Ascending aorta (tissue), 2 donors: ENCODE results near the gene MAPRE3. TPM values are rescaled to one million over a fixed set of nuclear protein-coding genes. Genes with fewer than 3 reads are reported as not detected.

Experiments used
- DNase-seq, 2 donors: peaks; one replicate each; pipeline ENCODE4 v3.0.0-alpha.2; 2019; ENCODE audit warnings: low spot score in 2 of 2
- H3K27ac ChIP-seq, 2 donors: fragments of 200-600 bp; sonication (generic); one replicate each; pipeline ENCODE4 v1.5.1; 2016 to 2017; ENCODE audit warnings: mild to moderate bottlenecking in 1 of 2
- H3K27me3 ChIP-seq: fragments of 200-600 bp; sonication (generic); one replicate; pipeline ENCODE4 v1.5.1; 2017
- H3K36me3 ChIP-seq, 2 donors: fragments of 200-600 bp; sonication (generic); one replicate each; pipeline ENCODE4 v1.5.1; 2016
- H3K4me1 ChIP-seq, 2 donors: fragments of 200-600 bp; sonication (generic); one replicate each; pipeline ENCODE4 v1.5.1; 2016 to 2017; ENCODE audit warnings: mild to moderate bottlenecking in 1 of 2
- H3K4me3 ChIP-seq, 2 donors: fragments of 200-600 bp; sonication (generic); one replicate each; pipeline ENCODE4 v1.5.1; 2016 to 2017; ENCODE audit warnings: mild to moderate bottlenecking in 1 of 2
- H3K9me3 ChIP-seq, 2 donors: fragments of 200-600 bp; sonication (generic); one replicate each; pipeline ENCODE4 v1.5.1; 2016
- CTCF ChIP-seq, 3 experiments: fragments of 200-600 bp in 2 of 3; fragments of 450-650 bp in 1 of 3; sonication (generic) in 2 of 3; IDR thresholded peaks; one replicate each; pipeline ENCODE4 v1.5.1; 2016 to 2019; ENCODE audit warnings: antibody characterized with exemption in 3 of 3, mild to moderate bottlenecking in 1 of 3, moderate library complexity in 1 of 3
- intact Hi-C: fragments of 100-400 bp; cut with DNase I; formaldehyde crosslinking; loops from one replicate; pipeline ENCODE4 v1.15.1; 2023
- total RNA-seq: library from RNA; depleted of rRNA; stranded (reverse); fragments of >200 nt; gene quantifications from one replicate; pipeline ENCODE4 v1.1.0, GENCODE V29; 2016

MAPRE3 gene
- total RNA-seq, 1 donor from 2014 or later = 18.9 TPM

DNA sequence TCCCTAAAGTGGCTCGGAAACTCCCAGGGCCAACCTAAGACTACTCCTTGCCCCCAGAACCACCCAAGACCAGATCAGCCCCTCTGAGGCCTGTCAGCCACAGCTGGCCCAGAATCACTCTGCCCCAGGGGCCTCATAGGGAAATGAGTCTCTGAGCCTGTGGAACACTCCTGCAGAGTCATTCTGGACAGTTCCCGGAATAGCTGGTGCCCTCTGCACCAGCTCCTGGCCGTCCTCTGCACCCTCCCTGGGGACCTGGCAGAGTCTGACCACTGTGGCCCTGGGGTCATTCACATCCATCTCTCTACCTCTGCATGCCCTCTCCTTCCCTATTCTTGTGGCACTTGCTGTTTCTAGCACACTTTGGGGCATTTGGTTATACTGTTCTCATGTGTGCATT, 47.7 kb downstream of the MAPRE3 start:
- intact Hi-C loops = loop anchor here (10.0 kb wide), 1 partner anchor 173 kb away; the partner anchor contains the start of gene DPYSL5
- no peaks in the 10 kb centered on the region for H3K9me3 ChIP-seq
- peaks cover 0 to 6% of the 10 kb centered on the region in 2 donors for H3K36me3 ChIP-seq
- H3K4me1 ChIP-seq = peaks cover 0 to 2% of the 10 kb centered on the region in 2 donors
- no peak overlapping the region for H3K27ac ChIP-seq
- no peak for DNase-seq
- H3K27me3 ChIP-seq = no peaks in the 10 kb centered on the region
- no peak for TF ChIP-seq CTCF (IDR thresholded peaks at IDR 0.05)
- H3K4me3 ChIP-seq = no peak overlapping the region

DNA sequence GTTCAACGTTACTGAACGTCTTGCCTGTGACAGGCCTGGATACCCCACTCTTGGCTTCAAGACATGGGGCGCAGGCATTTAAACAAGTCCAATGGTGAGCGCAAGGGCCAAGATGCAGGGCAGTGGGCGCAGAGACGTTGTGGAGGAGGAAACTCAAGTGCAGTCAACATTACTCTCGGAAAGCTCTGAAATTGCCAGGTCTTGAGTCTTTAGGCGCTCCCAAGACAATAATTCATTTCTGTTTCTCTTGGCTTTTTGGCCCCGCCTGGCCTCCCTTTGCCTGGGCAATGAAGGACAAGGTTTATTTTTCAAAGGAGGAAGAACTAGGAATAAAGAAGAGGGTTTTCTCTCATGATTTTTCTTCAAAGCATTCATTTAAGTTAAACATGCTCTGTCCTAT, 49.0 kb downstream of the MAPRE3 start:
- H3K4me3 ChIP-seq = no peak overlapping the region
- no peaks in the 10 kb centered on the region for H3K9me3 ChIP-seq
- intact Hi-C loops = loop anchor here (10.0 kb wide), 1 partner anchor 175 kb away; the partner anchor contains the start of gene DPYSL5
- no peaks in the 10 kb centered on the region for H3K27me3 ChIP-seq
- H3K4me1 ChIP-seq = peaks cover 0 to 2% of the 10 kb centered on the region in 2 donors
- H3K27ac ChIP-seq = no peak overlapping the region
- DNase-seq = no peak
- peaks cover 9 to 18% of the 10 kb centered on the region in 2 donors for H3K36me3 ChIP-seq
- no peak for TF ChIP-seq CTCF (IDR thresholded peaks at IDR 0.05)

DNA sequence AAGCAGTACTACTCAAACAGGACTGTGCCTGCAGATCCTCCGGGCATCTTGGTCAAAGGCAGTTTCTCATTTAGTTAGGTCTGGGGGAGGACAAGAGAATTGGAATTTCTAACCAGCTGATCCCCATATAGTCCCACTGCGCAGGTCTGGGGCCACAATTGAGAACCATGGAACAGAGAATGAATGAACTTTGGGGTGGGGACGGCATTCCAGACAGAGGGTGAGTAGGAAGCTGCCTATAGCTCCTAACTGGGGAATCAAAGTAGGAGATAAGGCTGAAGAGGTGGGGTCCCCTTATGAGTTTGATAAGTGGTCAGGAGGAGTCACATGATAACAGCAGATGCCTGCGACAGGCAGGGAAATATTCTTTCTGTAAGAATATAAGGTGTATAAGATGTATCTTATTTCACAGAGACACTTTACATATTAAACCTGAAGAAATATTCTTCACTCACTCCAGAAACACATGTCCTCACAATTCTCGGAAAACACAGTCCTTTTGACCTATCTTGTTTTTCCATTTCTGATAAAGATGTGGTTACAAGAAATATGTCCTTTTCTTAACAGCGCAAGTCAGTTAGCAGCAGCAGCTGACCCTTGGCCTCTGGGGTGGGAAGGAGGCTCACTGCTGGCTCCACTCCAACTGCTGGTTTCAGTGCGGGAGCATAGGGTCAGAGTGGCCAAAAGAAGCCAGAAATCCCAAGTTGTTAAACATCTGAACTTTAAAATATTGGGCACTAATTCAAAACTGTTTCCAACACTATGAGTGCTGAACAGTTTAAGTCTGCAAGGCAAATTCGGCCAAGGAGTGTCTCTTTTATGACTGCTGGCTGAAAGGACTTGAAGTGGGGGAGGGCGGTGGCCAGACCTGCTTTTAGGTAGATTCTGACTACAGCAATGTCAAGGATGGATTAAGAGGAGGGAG, 49.8 kb downstream of the MAPRE3 start:
- no peaks in the 10 kb centered on the region for H3K27me3 ChIP-seq
- no peak overlapping the region for H3K27ac ChIP-seq
- no peaks in the 10 kb centered on the region for H3K9me3 ChIP-seq
- no peak overlapping the region for H3K4me3 ChIP-seq
- H3K4me1 ChIP-seq = peaks cover 0 to 2% of the 10 kb centered on the region in 2 donors
- intact Hi-C loops = loop anchor here (10.0 kb wide), 1 partner anchor 175 kb away; the partner anchor contains the start of gene DPYSL5
- TF ChIP-seq CTCF (IDR thresholded peaks at IDR 0.05) = no peak
- peak in 1 of 2 donors; percentile 65 for DNase-seq
- H3K36me3 ChIP-seq = peaks cover 9 to 25% of the 10 kb centered on the region in 2 donors

- H3K4me3 ChIP-seq = no peak overlapping the region
- H3K36me3 ChIP-seq = peaks cover 11 to 37% of the 10 kb centered on the region in 2 donors
- intact Hi-C loops = no loop called here
- TF ChIP-seq CTCF (IDR thresholded peaks at IDR 0.05) = no peak
- H3K9me3 ChIP-seq = no peaks in the 10 kb centered on the region
- DNase-seq = no peak
- no peaks in the 10 kb centered on the region for H3K4me1 ChIP-seq
- no peaks in the 10 kb centered on the region for H3K27me3 ChIP-seq
- H3K27ac ChIP-seq = no peak overlapping the region
Measured at GRCh38 chr2:27021253-27022049, 51.0 kb downstream of the MAPRE3 start.

GRCh38 chr2:27023740-27024139, 53.3 kb downstream of the MAPRE3 start:
- no peak for TF ChIP-seq CTCF (IDR thresholded peaks at IDR 0.05)
- DNase-seq = no peak
- H3K4me1 ChIP-seq = no peaks in the 10 kb centered on the region
- no peaks in the 10 kb centered on the region for H3K27me3 ChIP-seq
- H3K36me3 ChIP-seq = peaks cover 13 to 48% of the 10 kb centered on the region in 2 donors
- no peak overlapping the region for H3K27ac ChIP-seq
- no peak overlapping the region for H3K4me3 ChIP-seq
- intact Hi-C loops = no loop called here
- H3K9me3 ChIP-seq = no peaks in the 10 kb centered on the region
